Activated T-cell treated with anti-CD3 and anti-CD28 coated beads, Interleukin-2, amount 50 U/mL, for 1 hour (primary cell): ENCODE results near the gene PANX3.

Experiments used
- DNase-seq: peaks from one replicate; pipeline ENCODE4 v3.0.0-alpha.2; 2020

The PANX3 gene

DNA sequence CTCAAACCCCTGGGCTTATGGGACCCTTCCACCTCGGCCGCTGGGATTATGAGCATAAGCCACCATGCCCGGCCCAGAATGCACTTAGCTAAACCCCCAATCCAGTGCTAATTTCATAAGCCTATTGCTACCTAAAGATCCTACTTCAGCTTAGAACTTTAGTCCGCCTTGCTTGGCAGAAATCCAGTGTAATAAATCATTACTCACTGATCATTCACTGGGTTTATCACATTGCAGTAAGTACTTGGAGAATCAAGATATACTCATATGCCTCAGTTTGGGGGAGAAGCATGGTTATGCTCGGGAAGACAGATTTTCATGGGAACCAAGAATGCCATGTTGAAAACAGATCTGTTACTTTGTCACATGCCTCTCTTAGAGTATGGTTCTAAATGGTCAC lies 7.6 kb downstream of the PANX3 start:
- DNase-seq = no peak

DNA sequence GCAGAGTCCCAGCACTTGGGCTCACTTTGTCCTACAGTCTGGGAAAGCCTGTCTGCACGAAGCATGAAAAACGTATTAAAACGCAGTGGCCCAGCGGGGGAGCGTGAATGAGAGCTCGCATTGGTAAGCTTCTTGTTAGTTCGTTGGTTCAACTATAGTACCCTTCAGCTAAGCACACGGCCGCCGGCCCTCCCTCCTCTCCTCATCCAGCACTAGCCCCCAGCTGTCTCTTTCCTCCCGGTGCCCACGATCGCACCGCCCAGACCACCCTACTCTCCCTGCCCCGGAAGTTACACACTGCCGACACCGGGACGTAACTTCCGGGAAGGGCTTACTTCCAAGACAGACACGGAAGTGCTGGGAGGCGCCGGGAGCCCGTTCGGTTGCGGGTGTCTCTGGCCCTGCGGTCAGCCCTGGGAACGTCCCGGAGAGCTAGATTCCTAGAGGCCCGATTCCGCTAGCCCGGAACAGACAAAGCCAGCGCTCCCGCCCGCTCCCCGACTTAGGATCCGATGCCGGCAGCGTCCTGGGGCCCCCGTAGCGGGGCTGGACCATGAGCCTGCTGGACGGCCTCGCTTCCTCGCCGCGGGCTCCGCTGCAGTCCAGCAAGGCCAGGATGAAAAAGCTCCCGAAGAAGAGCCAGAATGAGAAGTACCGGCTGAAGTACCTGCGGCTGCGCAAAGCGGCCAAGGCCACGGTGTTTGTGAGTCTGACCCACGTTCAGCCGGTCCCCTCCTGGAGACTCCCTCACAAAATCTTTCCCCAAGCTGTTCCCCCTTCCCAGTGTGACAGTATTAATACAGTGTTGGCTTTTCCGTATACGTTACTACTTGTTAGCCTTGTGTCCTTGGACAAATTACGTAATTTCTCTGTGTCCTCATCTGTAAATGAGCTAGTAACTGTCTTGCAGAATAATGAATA lies 11.6 kb downstream of the PANX3 start, which contains the start of gene TBRG1:
Gene TBRG1 (plus strand): TSS at position 334 of the 921 bp plus-strand sequence. CDS start 220 bp downstream, at position 554.
- peak; percentile 78 for DNase-seq

DNA sequence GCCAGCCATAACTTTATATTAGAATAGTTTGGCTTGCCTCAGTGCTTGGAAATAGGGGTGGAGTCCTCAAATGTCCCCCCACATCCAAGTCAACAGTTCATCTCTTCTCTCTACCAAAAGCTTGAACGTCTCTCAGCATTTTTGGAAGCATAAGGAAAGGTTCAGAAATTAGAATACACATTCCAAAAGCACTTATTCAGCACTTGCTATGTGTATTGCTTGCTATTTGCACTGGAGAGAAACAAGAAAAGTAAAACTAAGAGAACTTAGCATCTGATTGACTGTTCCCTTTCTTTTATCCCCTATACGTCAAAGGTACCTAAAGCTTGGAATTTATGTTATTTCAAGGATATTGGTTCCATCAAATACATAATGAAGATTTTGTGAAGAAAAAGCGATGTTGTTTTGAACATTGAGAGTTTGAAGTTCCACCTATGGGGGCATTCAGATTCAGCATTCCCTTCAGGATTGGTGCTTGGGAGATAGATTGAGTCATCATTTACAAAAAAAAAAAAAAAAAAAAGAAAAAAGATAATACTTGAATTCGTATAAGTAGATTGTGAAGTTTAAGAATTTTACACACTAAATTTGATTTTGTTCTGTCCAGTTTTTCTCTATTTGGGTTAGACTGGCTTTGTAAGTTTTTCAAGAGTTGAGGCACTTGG lies 12.8 kb downstream of the PANX3 start:
- no peak for DNase-seq

DNA sequence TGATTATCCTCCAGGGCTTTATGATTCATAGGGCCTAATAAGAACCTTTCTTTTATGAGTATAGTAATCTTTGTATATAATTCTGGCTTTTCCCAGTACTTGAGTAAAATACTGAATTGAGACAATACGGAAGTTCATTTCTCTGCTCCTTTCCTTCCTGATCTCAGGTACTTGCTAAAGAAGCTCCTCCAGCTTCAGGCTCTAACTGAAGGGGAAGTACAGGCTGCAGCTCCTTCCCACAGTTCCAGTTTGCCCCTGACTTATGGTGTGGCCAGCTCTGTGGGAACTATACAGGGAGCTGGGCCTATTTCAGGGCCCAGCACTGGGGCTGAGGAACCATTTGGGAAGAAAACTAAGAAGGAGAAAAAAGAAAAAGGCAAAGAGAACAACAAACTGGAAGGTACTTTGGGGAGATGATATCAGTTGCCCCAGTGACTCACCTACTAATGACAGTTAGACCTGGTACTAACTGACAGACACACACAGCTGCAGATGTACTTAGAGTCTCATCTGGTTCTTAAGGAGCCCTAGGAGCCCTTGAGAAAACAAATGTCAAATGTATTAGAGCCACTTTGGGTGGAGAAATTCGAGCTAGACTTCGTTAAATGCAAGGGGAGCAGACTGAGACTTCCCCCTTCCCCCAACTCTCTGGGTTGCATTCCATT lies 14.4 kb downstream of the PANX3 start:
- DNase-seq = no peak

DNA sequence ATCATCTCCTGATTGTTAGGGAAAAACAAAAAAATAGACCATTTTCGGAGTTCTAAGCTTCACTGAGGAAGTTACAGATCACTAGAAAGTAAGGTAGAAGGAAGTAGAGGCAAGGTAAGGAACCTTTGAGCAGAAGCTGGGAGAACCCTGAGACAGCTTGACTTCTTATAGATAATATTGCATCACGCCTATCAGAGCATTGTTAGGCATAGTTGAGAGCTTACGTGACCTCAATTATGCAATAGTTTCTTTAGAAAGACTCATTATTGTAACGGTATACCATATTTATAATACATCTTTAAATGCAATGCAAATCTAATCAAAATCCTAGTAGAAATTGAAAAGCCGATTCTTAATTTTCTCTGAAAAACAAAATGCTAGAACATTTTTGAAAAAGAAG lies 16.3 kb downstream of the PANX3 start:
- no peak for DNase-seq

DNA sequence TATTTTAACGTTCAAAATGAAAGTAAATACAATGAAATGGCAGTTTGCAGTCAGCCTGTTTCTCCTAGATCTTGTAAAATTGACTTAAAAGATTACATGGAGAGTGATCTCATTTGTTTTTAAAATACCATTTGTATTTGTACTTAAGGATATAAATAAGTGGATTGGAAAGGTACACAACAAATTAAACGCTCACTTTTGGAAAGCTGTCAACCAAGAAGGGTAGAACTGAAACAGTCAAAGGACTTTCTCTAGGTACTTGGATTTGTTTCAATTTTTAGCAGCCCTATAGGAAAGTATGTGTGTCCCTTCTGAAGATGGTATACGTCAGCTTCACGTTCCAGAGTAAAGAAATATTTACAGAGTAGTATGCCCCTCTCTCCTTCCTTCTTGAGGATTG lies 18.7 kb downstream of the PANX3 start:
- no peak for DNase-seq

DNA sequence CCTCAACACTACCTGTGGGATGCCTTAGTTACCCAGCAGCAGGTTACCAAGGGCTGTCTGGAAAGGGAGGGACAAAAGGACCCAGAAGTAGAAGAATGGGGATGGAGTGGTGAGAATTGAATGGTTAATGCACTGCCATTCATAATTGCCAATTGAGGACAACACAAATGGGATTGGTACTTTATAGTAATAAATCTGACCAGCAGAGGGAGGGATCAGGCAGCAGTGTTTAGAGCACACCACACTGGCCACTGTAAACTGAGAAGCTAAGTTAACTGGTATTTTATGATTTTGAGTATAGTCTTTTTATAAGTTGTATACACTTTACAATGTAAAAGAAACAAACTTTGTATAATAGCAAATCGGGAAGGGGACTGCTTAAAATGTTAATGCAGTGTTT lies 22.1 kb downstream of the PANX3 start:
- DNase-seq = no peak

DNA sequence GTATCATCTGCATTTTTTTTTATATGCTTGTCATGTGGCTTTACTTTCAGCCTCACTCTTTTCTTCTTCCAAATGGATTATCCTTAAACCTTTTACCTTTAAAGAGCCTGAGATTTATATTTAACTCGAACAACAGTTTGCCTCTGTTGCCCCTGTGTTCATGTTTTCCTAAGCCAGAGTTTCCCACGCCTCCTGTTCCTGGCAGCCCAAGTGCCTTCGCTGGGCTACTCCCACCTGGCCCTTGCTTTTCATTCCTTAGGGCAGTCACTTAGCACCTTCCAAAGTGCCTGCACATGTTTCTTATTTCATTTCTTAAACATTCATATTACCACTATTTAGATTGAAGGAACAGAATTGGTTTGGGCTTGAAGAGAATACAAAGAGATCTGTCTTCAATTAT lies 24.7 kb downstream of the PANX3 start:
- DNase-seq = no peak

DNA sequence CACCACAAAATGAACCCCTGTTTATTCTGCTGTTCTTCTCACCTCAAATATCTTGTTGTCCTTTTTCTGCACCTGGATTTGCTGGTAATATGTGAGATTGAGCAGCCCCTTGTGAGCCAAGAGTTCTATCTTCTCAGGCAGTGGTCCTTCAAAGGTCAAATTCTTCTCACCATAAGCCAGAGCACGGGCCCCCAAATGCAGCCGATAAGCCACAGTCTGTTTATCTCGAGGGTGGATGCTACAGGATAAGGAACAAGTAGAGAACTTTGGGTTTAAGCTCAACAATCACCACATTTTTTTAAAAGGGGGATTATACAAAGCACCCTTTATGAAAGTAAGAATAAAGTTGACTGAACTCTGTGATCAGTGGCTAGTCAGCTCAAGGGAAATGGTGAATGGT lies 27.3 kb downstream of the PANX3 start:
- no peak for DNase-seq

DNA sequence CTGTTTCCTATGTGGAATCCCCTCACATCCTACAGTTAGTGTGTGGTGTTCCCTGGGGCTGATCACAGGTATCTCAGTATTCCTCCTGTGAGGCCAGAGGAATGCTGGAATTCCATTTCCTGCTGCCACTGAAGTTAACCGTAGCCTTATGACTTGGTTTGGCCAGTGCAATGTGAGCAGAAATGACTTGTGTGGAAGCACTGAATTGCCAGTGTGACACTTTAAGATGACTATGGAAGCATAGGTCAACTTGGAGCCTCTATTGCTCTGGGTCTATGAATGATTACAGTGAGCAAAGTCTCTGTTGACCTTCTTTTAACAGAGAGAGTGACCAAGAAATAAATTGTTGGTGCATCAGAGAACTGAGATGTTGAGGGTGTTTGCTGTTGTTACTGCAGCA lies 28.0 kb downstream of the PANX3 start:
- DNase-seq = no peak

DNA sequence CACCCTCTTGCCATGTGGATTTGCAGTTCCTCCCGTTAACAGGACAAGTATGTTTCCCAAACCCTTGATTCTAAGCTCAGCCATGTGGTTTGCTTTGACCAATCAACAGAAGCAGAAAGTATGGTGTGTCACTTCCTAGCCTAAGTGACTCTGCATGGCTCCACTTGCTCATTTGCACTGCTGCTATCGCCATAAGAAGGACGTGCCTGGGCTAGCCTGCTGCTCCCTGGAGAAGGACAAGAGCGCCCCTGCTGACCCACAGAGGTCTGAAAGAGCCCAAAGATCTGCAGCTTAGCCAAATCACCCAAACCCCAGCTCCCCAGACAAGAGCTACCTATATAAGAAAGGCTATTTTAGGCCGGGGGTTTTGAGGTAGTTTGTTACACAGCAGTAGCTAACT lies 29.4 kb downstream of the PANX3 start:
- no peak for DNase-seq

DNA sequence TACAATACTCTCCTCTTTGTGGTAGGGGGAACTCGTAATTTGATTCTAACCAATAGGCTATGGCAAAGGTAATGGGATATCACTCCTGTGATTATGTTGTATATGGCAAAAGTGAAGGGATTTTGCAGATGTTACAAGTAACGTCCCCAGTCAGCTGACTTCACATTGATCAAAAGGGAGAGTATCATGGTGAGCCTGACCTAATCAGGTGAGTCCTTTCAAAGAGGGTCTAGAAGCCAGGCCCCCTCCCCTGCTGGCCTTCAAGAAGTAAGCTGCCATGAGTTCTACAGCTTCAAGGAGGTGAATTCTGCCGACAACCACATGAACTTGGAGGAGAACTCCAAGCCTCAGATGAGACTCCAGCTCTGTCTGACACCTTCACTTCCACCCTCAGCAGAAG lies 31.4 kb downstream of the PANX3 start:
- DNase-seq = no peak

DNA sequence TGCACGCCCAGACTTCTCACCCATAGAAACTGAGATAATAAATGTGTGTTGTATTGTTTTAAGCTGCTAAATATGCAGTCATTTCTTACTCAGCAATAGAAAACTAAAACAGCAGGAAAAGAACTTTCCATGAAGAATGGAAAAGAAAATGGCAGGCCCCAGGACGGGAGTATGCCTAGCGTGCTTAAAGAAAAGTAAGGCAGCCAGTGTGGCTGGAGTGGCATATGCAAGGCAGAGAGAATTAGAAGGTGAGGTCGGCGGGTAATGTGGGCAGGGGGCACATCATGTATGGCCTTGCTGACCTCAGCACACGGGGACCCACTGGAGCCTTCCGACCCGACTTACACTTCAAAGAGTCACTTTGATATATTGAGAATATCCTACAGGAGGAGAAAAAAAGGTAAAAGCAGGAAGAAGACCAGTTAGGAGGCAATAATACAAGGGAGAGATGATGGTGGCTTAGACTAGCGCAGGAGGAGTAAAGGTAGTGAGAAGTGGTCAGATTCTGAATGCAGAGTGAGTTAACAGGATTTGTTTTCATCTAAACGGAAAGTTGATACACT lies 31.9 kb downstream of the PANX3 start:
- no peak for DNase-seq

DNA sequence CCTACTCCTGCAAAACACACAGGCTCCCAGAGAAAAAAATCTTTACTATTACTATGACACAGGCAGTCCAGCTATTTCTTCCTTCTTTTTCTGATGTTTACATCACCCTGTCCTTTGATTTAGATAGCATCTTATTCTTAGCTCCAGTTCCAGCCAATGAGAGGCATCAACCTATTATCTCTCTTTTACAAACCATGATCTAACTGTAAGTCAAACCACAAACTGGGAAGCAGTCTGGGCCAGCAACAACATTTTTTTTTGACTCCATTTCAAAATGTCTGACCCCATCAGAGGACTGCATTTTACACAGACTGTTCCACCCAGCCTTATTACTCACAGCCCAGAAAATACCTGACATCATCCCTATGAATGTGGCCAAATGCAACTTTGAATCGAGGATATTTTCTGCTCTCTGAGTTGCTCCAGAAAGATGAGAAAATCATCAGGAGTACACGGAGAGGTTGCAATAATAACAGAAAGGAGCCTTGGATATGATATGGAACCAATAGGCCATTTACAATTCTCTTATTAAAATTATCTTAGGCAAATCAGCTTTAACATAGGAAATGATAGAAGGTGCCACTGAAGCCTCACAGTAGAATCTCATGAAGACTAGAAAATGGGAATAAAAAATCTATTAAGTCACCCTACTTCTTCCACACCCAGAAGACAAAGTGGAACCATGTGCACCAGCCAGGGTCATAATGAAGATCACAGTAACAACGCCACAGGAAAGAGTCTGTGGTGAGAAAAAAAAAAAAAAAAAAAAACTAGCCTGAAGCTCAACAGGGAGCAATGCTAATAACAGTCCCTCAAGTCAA lies 32.6 kb downstream of the PANX3 start:
- no peak for DNase-seq

DNA sequence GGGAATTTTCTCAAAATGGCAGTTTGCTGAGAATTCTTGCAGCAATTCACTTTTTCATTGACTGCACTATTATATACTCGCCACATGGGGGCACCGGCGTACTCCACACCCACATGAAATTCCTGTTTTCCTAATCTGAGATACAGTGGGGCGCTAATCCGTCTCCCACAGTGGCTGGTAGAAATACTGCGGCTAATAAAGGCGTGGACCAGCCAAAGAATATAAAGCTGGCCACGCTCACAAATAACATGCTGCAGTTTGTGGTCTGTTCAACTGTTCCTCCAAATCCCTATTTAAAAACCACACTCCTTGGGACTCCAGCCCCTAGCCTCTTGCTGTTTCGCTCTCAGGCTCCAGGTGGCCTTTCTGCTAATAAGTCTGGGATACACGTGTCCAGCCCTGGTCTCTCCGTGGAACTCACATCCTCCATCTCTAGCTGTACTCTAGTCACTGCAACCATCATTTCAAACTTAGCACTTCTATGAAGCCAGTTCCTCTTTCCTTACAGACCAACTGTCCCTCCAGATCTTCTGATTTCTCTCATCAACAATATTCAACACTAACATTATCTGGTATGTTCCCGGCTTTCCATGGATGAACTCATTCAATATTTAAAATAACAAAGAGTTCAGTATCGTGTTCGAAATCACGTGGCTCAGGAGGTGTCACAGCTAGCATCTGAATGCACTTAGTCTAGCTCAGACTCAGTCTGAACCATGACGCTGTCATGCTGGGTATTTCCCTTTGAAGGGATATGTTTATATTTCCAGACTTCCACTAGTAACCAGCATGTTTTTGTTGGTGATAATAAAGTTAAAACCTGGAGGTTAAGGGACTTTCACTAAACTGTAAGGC lies 33.4 kb downstream of the PANX3 start:
- DNase-seq = peak; percentile 39

DNA sequence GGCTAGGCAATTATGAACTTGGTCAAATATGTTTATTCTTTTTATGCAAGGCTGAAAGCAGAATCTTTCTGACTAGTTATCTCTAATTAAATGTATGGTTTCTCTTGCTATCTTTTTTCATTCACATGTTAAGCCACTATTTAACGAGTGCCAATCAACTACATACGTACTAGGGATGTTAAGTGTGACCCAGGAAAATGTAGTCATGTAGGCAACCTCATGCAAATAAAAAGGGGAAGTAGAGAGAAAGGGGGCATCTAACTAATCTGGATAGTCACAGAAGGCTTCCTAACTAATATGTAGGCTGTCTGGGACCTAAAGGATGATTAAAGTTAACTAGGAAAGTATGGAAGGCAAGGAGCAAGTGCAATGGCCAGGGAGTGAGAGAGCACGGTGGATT lies 34.9 kb downstream of the PANX3 start:
- DNase-seq = no peak

DNA sequence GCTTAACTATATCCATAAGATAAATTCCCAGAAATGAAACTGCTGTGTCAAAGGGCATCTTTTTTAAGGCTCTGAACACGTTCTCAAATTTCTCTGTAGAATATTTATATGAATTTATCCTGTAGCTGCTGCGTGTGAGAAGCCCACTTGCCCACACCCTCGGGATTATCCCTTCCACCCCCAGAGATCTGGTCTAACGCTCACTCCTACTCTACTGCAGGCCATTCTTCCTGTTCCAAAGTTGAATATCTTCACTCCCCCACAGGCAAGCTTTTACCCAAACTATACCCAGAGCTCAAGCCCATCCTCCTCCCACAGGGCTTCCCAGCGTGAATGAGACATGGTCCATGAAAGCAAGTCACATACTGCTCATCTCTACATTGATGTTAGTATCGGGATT lies 37.4 kb downstream of the PANX3 start:
- no peak for DNase-seq

DNA sequence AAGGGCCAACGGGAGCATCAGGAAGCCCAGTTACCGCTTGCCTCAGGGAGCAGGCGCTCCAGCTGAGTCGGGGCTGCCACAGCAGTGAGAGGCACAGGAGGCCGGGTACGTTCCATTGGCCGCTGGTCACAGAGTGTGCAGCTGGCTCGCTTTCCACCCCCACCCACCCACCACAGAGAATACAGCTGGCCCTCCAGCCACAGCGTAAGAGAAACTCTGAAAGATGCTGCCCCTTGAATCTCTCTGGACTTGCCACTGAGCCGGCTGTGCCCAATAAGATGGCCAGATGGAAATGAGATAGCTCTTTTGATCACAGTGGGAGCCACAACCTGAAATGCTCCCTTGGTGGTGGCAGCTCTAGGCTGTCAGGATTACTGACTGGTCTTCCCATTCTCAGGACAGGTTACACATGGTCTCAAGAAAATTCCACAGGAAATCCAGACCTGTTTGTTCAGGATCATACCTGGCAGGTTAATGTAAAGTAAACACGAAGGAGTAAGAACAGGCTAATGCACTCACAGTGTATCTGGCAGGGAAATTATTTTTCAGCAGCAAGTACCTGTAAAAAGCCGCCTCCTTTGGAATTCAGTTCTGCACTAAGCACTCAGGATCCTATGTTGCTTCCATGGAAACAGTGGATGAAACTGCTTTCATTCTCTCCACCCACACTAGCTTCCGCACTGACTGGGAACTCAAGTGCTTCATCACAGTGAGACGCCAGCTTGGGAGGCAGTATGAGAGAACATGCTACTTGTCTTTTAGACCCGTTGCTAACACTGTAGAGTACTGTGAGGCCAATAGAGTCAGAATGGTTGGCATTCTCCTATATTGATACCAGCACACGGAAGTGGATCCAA lies 45.8 kb downstream of the PANX3 start:
- no peak for DNase-seq

DNA sequence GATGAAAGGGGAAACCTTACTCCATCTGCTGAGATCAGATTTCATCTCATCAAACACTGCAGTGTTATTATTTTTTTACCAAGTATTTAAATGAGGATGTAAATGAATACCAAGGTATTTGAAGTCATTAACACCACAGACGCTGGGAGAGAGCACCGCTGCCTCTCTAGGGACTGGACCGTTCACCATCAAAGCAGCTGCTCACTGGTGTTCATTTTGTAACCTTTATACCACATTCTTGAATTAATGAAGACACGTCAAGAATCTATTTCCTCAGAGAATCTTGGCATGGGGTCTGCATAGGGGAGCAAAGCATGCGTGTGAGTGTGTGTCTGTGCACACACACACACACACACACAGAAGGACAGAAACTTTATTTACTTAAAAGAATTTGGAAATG lies 46.7 kb downstream of the PANX3 start:
- no peak for DNase-seq

DNA sequence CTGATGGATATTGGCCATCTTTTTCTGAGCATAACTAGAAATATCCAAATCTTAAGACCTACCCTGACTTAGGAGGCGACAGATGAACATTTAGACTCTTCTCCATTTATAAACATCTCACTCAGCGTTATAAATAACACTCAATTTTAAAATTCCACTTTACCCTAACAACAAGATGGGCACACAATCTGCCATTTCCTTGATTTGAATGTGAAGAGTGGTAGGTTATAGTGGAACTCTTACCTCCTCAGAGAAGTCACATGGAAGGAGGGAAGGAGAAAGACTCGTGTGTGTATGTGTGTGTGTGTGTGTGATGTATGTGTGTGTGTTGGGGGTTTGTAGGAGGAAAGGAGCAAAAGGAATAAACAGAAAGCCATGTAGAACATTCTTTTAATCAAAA lies 47.3 kb downstream of the PANX3 start:
- DNase-seq = no peak

DNA sequence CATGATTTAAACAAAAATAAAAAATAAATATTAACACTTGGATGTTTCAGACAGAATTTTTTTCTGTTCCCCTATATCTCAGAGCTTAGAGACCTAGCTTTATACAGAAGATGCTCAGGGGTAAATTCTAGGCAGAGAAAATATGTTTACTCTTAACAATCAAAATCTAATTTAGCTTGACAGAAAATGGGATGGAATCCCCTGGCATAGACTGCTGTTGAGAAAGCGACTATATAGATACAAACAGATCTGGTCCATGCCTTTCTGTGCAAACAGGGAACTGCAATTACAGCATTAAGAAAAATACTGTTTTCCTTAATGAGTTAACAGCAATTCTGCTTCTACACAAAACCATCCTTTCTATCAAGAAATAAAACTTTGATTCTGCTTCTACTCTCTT lies 47.8 kb downstream of the PANX3 start:
- no peak for DNase-seq
